ENCODE results near the gene SERPINE2. TPM values are rescaled to one million over a fixed set of nuclear protein-coding genes. Genes with fewer than 3 reads are reported as not detected.
A peak's percentile ranks its signal among the peaks of the same experiment; 100 is the strongest.

Gene SERPINE2
- total and polyA plus RNA-seq, 2 donors, result 17.6 to 84.7 TPM

DNA sequence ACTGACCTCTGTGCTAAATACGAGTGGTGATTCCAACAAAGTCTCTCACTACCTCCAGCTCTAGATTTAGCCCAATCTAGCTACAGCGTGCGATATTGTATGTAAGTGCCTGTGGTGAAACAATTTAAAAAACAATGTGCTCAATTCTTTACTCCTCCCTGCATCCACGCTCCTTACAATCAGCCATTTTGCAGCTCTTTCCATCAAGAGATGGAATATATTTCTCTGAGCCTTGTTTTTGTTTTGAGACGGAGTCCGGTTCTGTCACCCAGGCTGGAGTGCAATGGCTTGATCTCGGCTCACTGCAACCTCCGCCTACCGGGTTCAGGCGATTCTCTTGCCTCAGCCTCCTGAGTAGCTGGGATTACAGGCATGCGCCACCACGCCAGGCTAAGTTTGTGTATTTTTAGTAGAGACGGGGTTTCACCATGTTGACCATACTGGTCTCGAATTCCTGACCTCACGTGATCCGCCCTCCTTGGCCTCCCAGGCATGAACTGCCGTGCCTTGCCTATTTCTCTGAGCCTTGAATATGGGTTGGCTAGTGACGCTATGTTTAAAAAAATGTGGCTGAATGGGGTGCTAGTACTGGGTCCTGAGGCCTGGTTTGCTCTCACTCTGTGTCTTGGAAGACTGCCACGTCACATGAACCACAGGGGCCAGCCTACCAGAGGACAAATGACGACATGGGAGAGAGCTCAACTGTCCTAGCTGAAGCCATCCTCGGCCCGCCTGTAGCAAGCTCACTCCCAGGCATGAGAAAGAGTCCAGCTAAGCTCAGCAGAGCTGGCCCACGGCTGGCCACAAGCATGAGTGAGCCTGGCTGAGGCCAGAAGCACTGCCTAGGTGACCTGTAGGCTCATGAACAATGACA lies 108.7 kb downstream of the SERPINE2 start:
- peaks cover 2% of the 10 kb centered on the region for H3K4me1 ChIP-seq (ENCODE audit: insufficient read depth)
- WGBS, result 72% methylated on average over 23 of the region's 23 CpGs
- H3K4me3 ChIP-seq (ENCODE audit: low read depth, low read length), result no peak overlapping the region
- H3K36me3 ChIP-seq (ENCODE audit: insufficient read depth), result no peaks in the 10 kb centered on the region
- no peak for DNase-seq (ENCODE audit: extremely low spot score)
- peak overlapping the region; percentile 57 for H3K27ac ChIP-seq (ENCODE audit: low read depth)

- Histone ChIP-seq H3K4me1 (ENCODE audit: insufficient read depth) (peaks cover 2% of the 10 kb centered on the region), H3K36me3 (ENCODE audit: insufficient read depth) (no peaks in the 10 kb centered on the region), H3K4me3 (ENCODE audit: low read depth, low read length) (no peak overlapping the region), H3K27ac (ENCODE audit: low read depth) (peak overlapping the region; percentile 57)
- DNase-seq (ENCODE audit: extremely low spot score), result no peak
- WGBS, result 43% methylated on average over 4 of the region's 4 CpGs
Observed at GRCh38 chr2:223929571-223930102, 109.4 kb downstream of the SERPINE2 start.

- Histone ChIP-seq H3K4me1 (ENCODE audit: insufficient read depth) (peaks cover 2% of the 10 kb centered on the region), H3K4me3 (ENCODE audit: low read depth, low read length) (no peak overlapping the region), H3K36me3 (ENCODE audit: insufficient read depth) (peaks cover 1% of the 10 kb centered on the region), H3K27ac (ENCODE audit: low read depth) (no peak overlapping the region)
- WGBS, result 92% methylated on average over 7 of the region's 7 CpGs
- DNase-seq (ENCODE audit: extremely low spot score), result no peak
Observed at GRCh38 chr2:223928113-223929006, 110.7 kb downstream of the SERPINE2 start.

DNA sequence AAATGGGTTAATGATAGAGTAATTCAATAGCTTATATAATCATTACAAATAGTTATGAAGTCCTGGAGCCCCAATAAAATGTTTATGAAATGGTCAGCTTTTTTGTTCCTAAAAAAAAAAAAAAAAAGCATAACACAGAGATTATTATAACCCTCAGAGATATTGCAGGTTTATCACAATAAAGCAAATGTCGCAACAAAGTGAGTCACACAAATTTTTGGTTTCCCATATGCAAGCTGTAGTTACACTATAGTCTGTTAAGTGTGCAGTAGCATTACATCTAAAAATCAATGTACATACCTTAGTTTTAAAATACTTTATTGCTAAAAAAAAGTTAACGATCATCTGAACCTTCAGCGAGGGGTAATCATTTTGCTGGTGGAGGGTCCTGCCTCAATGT lies 114.0 kb downstream of the SERPINE2 start:
- WGBS, result 96% methylated on average over 3 of the region's 3 CpGs
- DNase-seq (ENCODE audit: extremely low spot score), result no peak
- H3K36me3 ChIP-seq (ENCODE audit: insufficient read depth), result peaks cover 1% of the 10 kb centered on the region
- no peak overlapping the region for H3K27ac ChIP-seq (ENCODE audit: low read depth)
- no peak overlapping the region for H3K4me3 ChIP-seq (ENCODE audit: low read depth, low read length)
- peaks cover 2% of the 10 kb centered on the region for H3K4me1 ChIP-seq (ENCODE audit: insufficient read depth)

Other genes with a start within 250 kb of the SERPINE2 start
- 10.0 TPM for gene AP1S3, start 201.7 kb downstream of the SERPINE2 start, total RNA-seq
- 2.1 TPM for gene AP1S3, start 201.7 kb downstream of the SERPINE2 start, polyA plus RNA-seq
- 104 TPM for gene WDFY1, start 94.0 kb downstream of the SERPINE2 start, total RNA-seq
- gene WDFY1, start 94.0 kb downstream of the SERPINE2 start, polyA plus RNA-seq, result 22.6 TPM
- gene MRPL44, start 81.8 kb downstream of the SERPINE2 start, total RNA-seq, result 31.5 TPM
- 17.6 TPM for gene MRPL44, start 81.8 kb downstream of the SERPINE2 start, polyA plus RNA-seq